AG04449 (cell line): Measurements from ENCODE around the gene MEOX1.

Experiments
- CTCF ChIA-PET: fragments of 350-600 bp; formaldehyde crosslinking; extraction: SDS; loops from one replicate; lab custom pipeline; 2021; ENCODE audit warnings: antibody characterized with exemption; lab: Yijun Ruan, JAX
- POLR2A ChIA-PET: fragments of 400-600, 350-600 bp; formaldehyde crosslinking; extraction: SDS; loops from one replicate; lab custom pipeline; 2020; ENCODE audit warnings: antibody characterized with exemption, inconsistent platforms; lab: Yijun Ruan, JAX
- DNase-seq: peaks from one replicate; pipeline ENCODE4 v3.0.0-alpha.2; 2010; ENCODE audit warnings: low read depth, low spot score
- H3K4me3 ChIP-seq: 2 replicates; pipeline ENCODE4 v1.5.1; 2011; ENCODE audit warnings: low read depth, mild to moderate bottlenecking, control low read depth, low read length
- CTCF ChIP-seq: IDR thresholded peaks from one replicate; pipeline ENCODE4 v1.5.1; 2011; ENCODE audit warnings: mild to moderate bottlenecking, moderate library complexity, low read length, control low read depth, inconsistent platforms; ENCODE audit not compliant: insufficient read depth; ENCODE audit errors: missing control alignments

The MEOX1 gene

GRCh38 chr17:43626023-43626422 is 35.7 kb downstream of the MEOX1 start:
- ChIA-PET CTCF (interaction anchor here (1.9 kb wide), 1 partner anchor 50 kb away, joined by 8 read pairs; no protein-coding TSS in a partner anchor), POLR2A (no interaction called here)
- H3K4me3 ChIP-seq, result no peak overlapping the region
- DNase-seq, result no peak
- no peak for TF ChIP-seq CTCF

GRCh38 chr17:43625606-43626005 is 36.1 kb downstream of the MEOX1 start:
- ChIA-PET CTCF (interaction anchor here (1.9 kb wide), 1 partner anchor 49 kb away, joined by 8 read pairs; no protein-coding TSS in a partner anchor), POLR2A (no interaction called here)
- no peak for DNase-seq
- TF ChIP-seq CTCF, result no peak
- no peak overlapping the region for H3K4me3 ChIP-seq

- POLR2A ChIA-PET, result no interaction called here
- CTCF ChIA-PET, result interaction anchor here (0.9 kb wide), 1 partner anchor 53 kb away, joined by 3 read pairs; no protein-coding TSS in a partner anchor
- no peak for DNase-seq
- TF ChIP-seq CTCF, result no peak
- no peak overlapping the region for H3K4me3 ChIP-seq
Measured at GRCh38 chr17:43620581-43620980, 41.1 kb downstream of the MEOX1 start.

- no peak for DNase-seq
- no peak overlapping the region for H3K4me3 ChIP-seq
- no peak for TF ChIP-seq CTCF
- ChIA-PET POLR2A (no interaction called here), CTCF (no interaction called here)
Measured at GRCh38 chr17:43620147-43620546, 41.6 kb downstream of the MEOX1 start.

- TF ChIP-seq CTCF, result no peak
- ChIA-PET POLR2A (no interaction called here), CTCF (interaction anchor here (0.9 kb wide), 1 partner anchor 43 kb away, joined by 3 read pairs; no protein-coding TSS in a partner anchor)
Measured at GRCh38 chr17:43619705-43620104, 42.0 kb downstream of the MEOX1 start.

GRCh38 chr17:43618276-43618675 is 43.4 kb downstream of the MEOX1 start:
- ChIA-PET CTCF (no interaction called here), POLR2A (no interaction called here)
- no peak overlapping the region for H3K4me3 ChIP-seq
- no peak for TF ChIP-seq CTCF
- DNase-seq, result no peak

More at GRCh38 chr17:43619705-43620104, 42.0 kb downstream of the MEOX1 start:
- no peak overlapping the region for H3K4me3 ChIP-seq
- no peak for DNase-seq
